ENCODE data around the gene E2F1.

E2F1 gene, protein sequence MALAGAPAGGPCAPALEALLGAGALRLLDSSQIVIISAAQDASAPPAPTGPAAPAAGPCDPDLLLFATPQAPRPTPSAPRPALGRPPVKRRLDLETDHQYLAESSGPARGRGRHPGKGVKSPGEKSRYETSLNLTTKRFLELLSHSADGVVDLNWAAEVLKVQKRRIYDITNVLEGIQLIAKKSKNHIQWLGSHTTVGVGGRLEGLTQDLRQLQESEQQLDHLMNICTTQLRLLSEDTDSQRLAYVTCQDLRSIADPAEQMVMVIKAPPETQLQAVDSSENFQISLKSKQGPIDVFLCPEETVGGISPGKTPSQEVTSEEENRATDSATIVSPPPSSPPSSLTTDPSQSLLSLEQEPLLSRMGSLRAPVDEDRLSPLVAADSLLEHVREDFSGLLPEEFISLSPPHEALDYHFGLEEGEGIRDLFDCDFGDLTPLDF

DNA sequence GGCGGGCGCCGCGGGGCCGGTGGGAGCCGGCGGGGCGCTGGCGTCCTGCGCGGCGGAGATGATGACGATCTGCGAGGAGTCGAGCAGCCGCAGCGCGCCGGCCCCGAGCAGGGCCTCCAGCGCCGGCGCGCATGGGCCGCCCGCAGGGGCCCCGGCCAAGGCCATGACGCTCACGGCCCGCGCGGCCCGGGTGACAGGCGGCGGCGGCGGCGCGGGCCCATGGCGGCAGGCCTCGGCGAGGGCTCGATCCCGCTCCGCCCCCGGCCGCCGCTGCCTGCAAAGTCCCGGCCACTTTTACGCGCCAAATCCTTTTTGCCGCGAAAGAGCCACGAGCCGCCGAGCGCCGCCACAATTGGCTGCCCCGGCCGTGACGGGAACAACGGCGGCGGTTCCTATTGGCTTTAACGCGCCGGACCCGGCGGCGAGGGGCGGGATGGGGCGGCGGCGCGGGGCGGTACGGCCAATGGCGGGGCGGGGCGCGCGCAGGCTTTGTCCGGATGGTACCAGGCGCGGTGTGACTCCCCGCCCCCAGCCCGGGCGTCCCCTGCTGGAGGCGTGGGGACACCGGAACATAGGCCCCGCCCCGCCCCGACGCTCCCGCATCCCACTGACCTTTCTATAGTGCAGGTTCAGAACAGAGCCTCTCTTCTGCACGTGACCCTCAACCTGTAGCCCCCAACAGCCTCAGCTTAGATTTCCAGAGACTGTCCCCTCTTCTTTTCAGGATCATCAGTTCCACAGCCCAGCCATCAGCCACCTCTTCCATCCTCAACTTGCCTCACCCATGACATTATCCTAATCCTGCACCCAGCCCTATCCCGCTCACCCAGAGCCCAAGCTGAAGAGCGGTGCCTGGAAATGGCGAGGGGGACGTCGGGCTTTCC is at the start of gene E2F1:
Gene E2F1, minus strand, starts transcription at position 286 of the 884 bp plus-strand sequence. Its CDS starts 121 bp downstream, at position 165.
- DNase-seq = peak; percentile 96

DNA sequence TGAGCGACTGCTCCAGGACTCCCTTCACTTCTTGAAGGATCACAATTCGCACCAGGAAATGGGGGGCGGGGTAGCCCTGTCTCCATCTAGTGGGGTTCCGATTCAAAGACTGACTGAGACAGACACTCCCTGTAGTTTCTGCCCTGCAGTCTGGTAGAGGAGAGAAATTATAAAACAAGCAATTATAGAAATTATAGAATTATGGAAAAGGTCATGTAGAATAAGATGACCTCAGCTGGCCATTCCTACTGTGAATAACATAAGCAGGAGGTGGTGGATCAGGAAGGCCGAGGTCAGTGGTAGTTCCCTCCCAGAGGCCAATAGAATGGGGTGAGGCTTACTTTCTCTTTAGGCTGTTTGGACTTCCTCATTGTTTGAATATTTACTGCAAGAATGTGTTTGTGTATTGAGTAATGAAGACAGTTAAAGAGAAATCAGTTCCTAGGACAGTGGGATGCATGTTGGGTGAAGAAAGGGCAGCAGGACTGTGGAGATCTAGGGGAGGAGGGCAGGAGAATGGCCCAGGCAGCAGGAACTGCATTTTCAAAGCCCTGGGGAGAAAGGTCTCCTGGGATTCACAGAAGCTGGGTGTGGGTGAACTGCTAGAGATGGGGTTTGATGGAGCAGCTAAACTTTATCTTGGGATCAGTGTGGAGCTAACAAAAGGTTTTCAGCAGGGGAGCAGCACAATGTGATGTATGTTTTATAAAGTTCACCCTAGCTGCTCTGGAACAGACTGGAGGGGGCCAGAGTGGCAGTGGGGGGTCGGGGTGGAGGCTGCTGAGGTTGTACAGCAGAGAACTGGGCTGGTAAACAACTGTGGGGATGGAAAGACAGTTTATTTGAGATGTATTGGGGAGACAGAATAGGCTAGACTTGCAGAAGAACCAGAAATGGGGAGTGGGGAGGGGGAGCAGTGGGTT is 47.7 kb upstream of the E2F1 start:
- DNase-seq = no peak

DNA sequence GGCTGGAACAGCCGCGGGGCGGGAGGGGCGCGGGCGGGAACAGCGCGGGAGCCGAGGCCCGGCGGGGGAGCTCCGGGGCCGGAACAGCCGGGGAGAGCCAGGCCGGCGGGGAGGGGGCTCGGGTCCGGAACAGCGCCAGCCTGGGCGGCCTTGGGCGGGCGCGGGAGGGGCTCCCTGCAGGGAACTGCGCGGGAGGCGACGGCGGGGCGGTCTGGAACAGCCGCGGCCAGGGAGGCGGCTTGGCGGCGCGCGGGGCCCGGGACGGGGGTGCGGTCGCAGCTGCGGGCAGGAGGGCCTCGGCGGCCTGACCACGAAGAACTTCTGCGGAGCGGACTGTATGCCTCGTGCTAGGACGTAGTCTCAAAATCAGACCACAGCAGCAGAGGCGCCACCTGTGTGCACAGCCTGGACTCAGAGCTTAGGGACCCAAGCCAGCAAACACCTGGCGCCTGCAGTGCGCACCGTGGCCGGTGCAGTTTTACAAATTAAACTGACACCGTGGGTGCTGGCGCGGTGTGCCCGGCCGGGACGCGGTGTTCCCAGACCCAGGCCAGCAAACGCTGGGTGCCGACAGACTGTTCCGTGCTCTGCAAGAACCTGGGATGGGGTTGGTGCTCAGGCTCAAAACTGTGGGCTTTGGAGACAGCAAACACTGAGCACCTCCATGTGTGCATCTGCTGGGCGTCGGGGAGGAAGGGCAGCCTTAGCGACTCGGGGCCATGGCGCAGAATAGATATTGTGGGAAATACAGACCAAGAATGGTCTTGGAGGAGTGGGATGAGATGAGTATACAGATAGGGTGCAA is 46.2 kb upstream of the E2F1 start:
- DNase-seq = peak; percentile 93

DNA sequence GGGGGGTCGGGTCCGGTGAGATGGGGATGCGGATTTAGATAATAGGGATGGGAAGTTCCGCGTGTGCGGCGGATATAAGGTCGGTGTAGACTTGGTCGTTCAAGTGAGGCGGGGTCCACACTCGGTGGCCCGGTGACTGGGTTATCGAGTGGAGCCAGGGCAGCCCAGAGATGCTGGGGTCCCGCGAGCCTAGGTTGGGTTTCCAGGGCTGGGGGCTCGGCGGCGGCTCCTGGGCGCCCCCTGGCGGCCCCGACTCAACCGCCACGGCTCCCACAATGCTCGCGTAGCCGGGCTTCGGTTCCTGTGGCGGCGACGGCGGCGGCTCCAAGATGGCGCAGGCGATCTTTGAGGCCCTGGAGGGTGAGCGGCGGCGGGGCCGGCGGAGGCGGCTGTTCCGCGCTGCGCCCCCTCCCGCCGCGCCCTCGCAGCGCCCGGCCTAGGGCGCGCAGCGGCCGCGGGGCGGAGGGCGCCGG is 45.5 kb upstream of the E2F1 start, which contains the start of gene ZNF341:
Gene ZNF341, plus strand, starts transcription at position 304 of the 473 bp plus-strand sequence. Its CDS starts 26 bp downstream, at position 330.
- peak; percentile 93 for DNase-seq

DNA sequence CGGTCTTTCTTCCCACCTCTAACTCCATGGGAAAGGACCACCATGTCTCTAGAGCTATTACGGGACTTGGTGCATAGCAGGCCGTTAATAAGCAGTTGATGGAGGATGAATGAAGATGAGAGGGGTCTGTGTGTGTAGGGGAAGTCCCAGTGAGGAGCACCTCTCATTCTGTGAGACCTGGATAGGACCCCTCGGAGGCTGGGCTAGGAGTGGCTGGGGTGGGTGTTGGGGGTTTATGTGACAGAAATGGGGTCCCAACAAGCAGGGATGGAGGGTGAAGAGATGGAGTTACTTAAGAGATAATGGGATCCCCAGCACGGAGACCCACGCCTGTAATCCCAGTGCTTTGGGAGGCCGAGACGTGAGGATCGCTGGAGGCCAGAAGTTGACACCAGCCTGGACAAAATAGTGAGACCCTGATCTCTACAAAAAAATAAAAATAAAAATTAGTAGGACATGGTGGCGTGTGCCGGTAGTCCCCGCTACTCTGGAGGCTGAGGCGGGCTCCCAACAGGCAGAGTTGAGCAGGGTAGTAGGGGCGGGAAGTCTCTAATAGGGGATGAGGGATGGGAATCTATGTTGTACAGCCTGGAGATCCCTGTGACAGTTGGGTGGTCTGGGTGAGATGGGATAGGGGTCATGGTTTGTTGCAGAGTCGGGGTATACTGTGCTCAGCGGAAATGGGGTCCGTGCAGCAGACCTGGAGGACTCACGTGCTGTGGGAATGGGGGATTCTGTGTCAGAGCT is 44.9 kb upstream of the E2F1 start:
- no peak for DNase-seq

DNA sequence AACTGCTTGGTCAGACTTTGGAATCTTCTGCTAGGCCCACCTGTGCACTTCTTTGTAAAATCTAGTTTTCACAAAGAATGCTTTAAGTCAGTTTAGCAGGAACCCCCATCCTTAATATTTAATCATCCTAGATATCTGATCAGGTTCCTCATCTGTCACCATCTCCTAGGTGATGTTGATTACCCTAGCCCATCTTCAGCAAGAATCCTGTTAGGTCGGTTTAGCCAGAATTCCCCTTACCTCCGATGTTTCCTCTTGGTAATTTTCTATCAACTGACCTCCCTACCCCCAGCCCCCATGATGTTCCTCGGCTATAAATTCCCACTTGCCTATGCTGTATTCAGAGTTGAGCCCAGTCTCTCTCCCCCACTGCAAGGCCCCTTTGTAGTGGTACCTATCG is 42.9 kb upstream of the E2F1 start:
- DNase-seq = no peak

DNA sequence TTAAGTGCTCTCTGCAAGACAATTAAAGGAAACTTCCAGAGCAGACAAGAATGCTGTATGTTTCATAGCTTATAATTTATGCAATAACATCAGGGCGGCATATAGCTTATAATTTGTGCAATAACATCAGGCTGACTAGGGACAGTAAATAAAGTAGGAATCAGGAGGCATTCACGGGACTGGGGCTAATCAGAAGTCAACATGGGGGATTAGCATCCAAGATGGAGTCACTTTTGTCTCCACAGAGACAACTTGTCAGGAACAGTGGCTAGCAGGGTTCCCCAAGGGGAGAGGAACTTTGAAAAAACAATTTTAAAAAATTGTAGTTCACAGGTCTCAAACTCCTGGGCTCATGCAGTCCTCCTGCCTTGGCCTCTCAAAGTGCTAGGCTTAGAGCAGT is 42.3 kb upstream of the E2F1 start:
- DNase-seq = no peak

DNA sequence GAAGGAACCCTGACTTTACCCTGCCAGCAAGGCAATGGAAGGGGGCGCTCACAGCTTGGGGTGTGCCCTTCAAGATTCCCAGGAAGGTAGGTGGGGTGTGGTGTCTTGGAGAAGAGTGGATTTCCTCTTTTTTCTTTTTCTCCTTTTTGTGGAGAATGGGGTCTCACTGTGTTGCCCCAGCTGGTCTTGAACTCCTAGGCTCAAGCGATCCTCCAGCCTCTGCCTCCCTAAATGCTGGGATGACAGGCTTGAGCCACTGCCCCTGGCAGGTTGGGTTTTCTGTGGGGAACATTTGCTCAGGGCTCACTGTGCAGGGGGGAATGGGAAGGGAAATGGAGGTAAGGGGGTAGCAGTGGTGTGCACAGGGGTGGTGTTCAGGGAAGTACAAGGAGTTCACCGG is 41.6 kb upstream of the E2F1 start:
- no peak for DNase-seq

DNA sequence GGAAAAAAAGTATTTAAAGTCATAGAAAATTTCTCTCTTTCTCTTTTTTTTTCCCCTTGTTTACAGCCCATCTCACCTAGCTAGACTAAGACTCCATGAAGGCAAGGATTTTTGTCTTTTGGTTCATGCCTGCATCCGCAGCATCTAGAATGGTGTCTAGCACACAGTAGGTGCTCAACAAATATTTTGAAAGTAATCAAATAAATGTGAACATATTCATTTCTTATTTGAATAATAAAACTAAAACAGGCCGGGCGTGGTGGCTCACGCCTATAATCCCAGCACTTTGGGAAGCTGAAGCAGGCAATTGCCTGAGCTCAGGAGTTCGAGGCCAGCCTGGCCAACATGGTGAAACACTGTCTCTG is 40.9 kb upstream of the E2F1 start:
- no peak for DNase-seq

DNA sequence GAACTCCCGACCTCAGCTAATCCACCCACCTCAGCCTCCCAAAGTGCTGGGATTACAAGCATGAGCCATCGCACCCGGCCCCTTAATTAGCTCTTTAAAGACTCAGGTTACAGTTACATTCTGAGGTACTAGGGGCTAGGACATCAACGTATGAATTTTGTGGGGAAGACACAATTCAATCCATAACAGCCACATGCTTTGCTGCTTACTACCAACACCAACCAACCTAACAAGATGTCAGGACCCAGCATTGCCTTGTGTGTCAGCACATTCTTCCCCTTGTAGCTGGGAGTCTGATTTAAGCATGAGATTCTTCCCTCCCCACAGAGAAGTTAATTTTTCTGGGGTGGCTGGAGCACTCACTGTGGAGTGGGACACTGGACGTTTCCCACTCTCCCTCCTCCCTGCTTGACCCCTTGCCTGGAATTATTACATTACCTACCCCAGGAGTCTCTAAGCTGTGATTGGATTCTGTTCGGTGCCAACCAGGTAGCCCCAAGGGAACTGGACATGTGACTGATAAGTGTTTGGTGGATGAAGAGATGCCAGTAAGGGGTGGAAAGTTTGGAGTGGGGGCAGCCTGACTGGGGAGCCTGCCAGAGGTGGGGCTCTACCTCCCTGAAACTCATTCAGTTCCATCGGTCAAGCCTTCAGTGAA is 39.6 kb upstream of the E2F1 start:
- DNase-seq = no peak

DNA sequence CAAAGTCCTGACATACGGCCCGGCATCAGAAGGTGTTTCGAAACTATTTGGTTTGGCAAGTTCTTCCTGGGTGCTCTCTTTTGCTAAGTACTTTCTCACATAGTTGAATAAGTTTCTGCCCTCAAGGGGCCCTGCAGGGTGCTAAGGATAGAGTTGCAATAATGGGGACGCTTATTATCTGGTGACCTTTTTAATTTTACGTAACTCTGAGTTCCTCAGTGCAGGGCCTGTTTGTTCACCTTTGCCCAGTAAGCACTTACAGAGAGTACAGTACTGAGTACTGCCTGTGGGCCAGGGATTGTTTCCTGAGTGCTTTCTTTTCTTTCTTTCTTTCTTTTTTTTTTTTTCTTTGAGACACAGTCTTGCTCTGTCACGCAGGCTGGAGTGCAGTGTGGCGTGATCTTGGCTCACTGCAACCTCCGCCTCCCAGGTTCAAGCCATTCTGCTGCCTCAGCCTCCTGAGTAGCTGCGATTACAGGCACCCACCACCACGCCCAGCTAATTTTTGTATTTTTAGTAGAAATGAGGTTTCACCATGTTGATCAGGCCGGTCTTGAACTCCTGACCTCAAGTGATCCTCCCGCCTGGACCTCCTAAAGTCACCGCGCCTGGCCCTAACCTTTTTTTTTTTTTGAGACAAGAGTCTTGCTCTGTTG is 38.4 kb upstream of the E2F1 start:
- DNase-seq = no peak

DNA sequence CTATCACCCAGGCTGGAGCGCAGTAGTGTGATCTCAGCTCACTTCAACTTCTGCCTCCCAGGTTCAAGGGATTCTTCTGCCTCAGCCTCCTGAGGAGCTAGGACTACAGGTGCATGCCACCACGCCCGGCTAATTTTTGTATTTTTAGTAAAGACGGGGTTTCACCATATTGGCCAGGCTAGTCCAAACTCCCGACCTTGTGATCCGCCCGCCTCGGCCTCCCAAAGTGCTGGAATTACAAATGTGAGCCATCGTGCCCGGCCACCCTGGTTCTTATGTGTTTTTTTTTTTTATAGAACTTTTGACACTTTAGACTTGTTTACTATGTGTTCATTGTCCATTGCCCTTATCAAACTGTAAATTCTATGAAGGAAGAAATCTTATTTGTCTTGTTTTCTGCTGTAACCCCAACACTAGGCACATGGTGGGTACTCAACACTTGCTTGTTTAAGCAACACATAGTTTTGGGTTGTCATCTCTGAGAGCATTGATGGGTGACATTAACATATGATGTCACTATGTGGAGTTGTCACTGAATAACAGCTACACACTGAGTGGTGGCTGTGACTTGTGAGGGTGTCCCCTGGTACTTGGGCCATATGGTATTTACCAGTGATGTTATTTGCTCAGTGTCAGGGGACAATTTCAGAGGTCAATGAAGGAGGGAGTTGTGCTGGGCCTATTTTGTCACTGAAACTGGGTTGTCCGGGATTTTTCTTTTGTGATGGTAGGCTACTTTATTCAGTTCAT is 35.4 kb upstream of the E2F1 start:
- no peak for DNase-seq

DNA sequence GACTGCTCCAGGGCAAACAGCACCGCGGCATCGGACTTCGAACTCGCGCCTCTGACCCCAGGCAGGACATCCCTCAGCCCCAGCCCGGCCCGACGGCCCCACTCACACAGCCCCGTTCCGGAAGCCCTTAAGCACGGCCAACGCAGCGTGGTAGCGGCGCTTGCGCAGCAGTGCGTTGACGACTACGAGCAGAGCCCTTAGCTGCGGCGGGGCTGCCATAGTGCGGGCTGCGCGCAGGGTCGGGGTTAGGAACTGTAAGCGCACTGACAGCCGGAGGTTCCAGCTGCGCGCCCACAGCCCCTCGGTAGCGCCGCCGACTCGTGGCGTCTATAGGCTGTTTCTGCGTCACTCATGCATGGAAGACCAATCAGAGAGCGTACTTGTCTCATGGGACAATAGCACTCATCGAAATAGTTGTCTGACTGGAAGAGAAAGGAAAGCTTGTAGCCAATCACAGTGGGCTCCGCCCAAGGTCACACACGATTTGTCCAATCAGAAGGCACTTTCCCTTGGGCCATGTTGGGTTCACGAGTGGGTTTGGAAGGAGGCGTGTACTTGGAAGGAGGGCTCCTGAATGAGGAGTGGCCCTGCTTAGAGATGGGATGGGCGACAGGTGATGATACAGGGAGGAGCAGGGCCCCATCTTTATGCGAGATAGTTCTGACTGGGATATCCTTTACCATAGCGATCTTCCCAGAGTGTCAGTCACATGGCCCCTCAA is 34.0 kb upstream of the E2F1 start, which contains the start of gene PXMP4:
Gene PXMP4, minus strand, starts transcription at position 322 of the 721 bp plus-strand sequence. Its CDS starts 103 bp downstream, at position 219.
- DNase-seq = peak; percentile 100

DNA sequence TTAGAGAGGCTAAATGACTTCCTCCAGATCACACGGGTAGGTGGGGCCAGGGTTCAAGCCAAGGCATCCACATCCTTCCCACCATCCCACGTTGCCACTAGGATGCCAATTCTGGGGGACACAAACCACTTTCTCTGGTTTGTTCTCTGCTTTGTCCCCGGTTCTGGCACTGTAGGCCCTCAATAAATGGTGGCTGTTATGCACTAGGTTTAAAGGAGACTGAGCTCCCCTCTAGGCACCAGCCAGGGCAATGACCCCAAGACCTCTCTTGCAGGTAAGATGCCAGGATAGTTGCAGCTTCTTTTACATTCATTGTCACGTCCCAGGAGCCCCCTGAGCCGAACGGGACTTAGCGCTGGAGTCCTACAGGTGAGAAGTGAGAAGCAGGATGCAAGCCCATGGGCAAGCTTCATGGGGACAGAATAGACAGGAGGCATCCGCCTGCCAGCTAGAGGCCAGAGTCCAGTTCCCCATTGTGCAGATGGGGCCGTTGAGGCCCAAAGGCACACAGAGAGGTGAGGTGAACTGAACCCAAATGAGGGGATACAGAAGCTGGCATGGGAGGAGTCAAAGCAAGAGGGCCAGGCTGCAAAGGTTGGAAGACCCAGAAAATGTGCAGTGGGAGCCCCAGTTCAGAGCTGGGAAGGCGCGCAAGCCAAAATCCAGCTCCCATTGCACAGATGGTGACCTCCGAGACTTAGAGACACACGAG is 33.2 kb upstream of the E2F1 start:
- DNase-seq = no peak

DNA sequence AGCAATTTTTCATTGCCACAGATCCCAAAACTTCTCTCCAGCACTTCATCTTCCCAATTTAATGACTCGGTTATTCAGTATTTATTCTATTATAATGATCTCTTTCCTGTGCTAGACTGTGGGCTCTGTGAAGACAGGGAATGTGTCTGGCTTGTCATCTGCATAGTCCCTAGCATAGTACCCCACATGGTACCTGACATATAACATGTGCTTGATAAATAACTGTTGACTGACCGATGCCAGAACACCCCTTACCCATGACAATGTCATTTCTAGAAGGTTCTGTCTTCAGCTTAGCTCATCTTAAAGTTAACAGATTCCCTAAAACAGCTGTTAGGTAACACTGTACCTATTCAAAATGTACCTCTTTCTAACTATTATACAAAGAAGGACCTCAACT is 30.3 kb upstream of the E2F1 start:
- no peak for DNase-seq

DNA sequence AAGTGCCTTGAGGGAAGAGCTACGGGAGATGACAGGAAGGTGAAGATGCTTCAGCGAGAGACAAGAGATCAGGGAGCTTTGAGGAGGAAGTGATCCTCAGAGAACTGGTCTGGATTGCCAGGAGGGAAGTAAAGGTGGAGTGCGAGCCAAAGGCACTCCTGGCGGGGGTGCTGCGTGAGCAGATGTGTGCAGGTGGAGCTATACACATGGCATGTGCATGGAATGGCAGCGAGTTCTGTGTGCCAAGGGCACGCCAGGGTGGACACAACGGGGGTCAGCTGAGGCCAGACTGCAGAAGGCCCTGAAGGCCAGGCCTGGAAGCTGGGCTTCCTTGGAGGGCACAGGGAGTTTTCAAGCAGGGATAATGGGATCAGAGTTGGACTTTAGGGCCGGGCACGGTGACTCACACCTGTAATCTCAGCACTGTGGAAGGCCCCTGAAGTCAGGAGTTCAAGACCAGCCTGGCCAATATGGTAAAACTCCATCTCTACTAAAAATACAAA is 27.7 kb upstream of the E2F1 start:
- no peak for DNase-seq

DNA sequence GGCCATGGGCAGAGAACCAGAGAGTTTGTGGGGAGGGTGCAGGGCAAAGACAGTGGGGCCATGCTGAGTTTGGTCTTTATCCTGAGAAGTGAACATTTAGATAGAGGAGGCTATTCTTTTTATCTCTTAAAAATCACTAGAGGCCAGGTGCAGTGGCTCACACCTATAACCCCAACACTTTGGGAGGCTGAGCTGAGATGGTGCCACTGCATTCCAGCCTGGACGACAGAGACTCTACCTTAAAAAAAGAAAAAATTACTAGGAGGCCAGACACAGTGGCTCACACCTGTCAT is 25.2 kb upstream of the E2F1 start:
- DNase-seq = no peak
